ENCODE results near the gene AP2A2. TPM values are rescaled to one million over a fixed set of nuclear protein-coding genes. Genes with fewer than 3 reads are reported as not detected.

AP2A2 gene
- polyA plus RNA-seq, 3 donors from 2014 or later: 2.5 to 11.0 (median 7.1) TPM

GRCh38 chr11:1053121-1053901 lies 127.6 kb downstream of the AP2A2 start:
- Mint-ChIP-seq H3K9me3 (no peaks in the 10 kb centered on the region), H3K27me3 (ENCODE audit: low read depth in 3 of 3) (peaks cover 0 to 5% (median 0%) of the 10 kb centered on the region in 3 donors), H3K4me3 (no peak overlapping the region), H3K36me3 (no peaks in the 10 kb centered on the region), H3K27ac (no peak overlapping the region), H3K4me1 (peaks cover 0 to 2% of the 10 kb centered on the region in 2 donors)
- no peak for DNase-seq

DNA sequence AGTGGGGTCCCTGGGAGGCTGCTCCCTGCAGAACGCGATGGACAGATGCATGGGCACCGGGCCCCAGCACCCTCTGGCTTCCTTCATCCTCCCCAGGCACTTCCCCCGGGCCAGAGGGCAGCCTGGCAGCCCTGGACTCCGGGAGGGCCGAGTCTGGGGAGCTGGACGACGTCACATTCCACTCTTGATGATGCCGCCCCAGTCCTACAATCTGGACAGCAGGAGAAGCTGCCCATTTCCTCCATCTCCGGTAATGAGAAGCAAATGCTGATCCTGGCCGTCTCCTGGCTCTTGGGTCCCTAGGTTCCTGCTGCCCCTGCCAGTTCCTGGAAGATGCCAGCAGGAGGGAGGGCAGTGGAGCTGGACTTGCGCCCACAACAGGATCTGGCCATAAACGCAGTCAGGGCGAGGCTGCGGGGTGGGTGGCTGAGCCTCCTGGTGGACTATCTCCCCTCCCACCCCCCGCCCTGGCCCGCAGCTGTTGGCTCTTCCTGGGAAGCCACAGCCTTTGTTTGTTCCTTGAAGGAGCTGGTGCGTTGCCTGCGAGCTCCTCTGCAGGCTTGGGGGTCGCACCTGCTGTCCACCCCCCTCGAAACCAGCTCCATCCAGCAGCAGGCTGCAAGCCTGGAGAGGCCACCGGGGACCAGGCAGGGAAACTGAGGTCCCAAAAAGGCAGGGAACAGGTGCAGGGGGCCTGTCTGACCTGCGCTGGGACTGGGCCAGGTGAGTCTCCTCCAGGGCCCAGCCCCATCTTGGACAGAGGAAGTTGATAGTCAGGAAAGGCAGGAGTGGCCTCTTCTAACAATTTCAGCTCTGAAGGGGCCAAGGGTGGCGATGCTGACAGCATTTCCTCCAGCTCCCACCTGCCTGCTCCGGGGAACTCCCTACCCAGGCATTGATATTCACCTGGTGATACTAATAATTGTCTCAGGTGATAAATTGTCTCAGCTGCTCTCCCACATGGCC lies 128.8 kb downstream of the AP2A2 start:
- Mint-ChIP-seq H3K27me3 (ENCODE audit: low read depth in 3 of 3) (peaks cover 0 to 7% (median 0%) of the 10 kb centered on the region in 3 donors), H3K4me1 (peaks cover 0 to 1% of the 10 kb centered on the region in 2 donors), H3K27ac (no peak overlapping the region), H3K4me3 (no peak overlapping the region), H3K9me3 (no peaks in the 10 kb centered on the region), H3K36me3 (no peaks in the 10 kb centered on the region)
- DNase-seq: no peak

- no peak for DNase-seq
- H3K27ac Mint-ChIP-seq: no peak overlapping the region
- H3K4me1 Mint-ChIP-seq: peaks cover 0 to under 1% of the 10 kb centered on the region in 2 donors
- H3K9me3 Mint-ChIP-seq: no peaks in the 10 kb centered on the region
- no peaks in the 10 kb centered on the region for H3K36me3 Mint-ChIP-seq
- peaks cover 0 to 7% (median 0%) of the 10 kb centered on the region in 3 donors for H3K27me3 Mint-ChIP-seq (ENCODE audit: low read depth in 3 of 3)
- no peak overlapping the region for H3K4me3 Mint-ChIP-seq
Observed at GRCh38 chr11:1055109-1055703, 129.5 kb downstream of the AP2A2 start.

DNA sequence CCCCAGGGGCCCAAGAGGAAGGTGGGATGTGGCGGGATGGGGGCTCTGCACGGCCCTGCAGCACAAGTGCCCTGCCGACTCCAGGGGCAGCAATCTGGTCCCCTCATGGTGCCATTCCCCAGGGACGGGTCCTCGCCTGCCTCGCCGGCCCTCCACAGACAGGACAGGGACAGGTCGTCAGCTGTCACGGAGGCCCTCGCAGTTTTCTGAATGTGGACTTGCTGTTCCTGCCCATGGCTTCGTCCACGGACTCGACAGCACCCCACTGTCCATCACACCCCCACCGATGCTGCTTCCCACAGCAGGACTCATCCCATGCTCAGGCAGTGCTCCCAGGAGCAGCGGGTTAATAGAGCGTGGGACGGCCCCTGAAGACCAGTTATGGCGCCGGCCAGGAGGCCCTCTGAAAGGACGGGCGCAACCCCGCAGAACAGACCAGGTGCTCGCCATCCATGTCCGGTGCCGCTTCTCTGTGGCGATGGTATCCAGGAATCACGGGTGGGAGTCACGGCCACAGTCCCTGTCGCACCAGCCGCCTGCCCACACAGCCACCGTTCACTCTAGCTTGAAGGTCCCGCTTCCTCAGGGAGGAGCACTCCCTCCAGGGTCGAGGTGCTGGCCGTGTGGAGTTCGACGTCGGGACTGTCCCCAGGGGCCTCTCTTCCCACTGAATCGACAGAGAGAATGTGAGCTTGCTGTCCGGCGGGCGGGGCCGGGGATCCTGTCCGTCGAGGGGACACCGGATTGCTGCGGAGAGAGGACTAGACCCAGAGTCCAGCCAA lies 130.5 kb downstream of the AP2A2 start:
- H3K4me3 Mint-ChIP-seq: no peak overlapping the region
- no peak overlapping the region for H3K27ac Mint-ChIP-seq
- H3K36me3 Mint-ChIP-seq: no peaks in the 10 kb centered on the region
- no peaks in the 10 kb centered on the region for H3K4me1 Mint-ChIP-seq
- DNase-seq: no peak
- H3K9me3 Mint-ChIP-seq: no peaks in the 10 kb centered on the region
- peaks cover 0 to 7% (median 0%) of the 10 kb centered on the region in 3 donors for H3K27me3 Mint-ChIP-seq (ENCODE audit: low read depth in 3 of 3)

DNA sequence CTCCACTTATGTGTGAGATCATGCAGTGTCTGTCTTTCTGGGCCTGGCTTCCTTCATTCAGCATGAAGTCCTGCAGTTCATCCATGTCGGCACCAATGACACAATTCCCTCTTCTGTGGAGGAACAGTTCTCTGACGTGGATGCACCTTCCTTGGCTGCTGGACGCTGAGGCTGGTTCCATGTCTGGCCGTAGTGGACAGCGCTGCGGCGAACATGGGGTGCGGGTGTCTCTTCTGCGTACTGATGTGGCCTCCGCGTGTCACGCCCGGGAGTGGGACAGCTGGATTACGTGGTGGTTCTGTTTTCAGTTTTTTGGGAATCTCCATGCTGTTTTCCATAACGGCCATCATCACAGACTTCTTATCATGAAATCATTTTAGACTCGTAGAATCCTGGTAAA lies 132.1 kb downstream of the AP2A2 start:
- H3K27me3 Mint-ChIP-seq (ENCODE audit: low read depth in 3 of 3): peaks cover 0 to 9% (median 5%) of the 10 kb centered on the region in 3 donors
- no peak overlapping the region for H3K27ac Mint-ChIP-seq
- no peak overlapping the region for H3K4me3 Mint-ChIP-seq
- DNase-seq: no peak
- no peaks in the 10 kb centered on the region for H3K9me3 Mint-ChIP-seq
- no peaks in the 10 kb centered on the region for H3K36me3 Mint-ChIP-seq
- H3K4me1 Mint-ChIP-seq: no peaks in the 10 kb centered on the region

DNA sequence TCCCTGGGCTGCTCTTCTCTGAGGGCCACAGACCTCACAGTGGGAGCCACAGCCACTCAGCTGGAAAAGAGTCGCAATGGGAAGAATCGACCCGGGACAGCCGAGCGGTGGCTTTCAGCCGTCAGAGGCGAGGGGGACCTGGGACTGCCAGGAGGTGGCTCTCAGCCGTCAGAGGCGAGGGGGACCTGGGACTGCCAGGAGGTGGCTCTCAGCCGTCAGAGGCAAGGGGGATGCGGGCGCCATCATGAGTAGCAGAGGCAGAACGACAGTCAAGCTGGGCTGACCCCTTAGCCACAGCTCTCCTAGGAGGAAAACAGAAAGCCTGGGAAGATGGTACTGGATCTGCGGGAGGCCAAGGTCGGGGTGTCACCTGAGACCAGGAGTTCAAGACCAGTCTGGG lies 134.1 kb downstream of the AP2A2 start:
- DNase-seq: no peak
- H3K27ac Mint-ChIP-seq: no peak overlapping the region
- no peaks in the 10 kb centered on the region for H3K4me1 Mint-ChIP-seq
- H3K4me3 Mint-ChIP-seq: no peak overlapping the region
- peaks cover 0 to 11% (median 8%) of the 10 kb centered on the region in 3 donors for H3K27me3 Mint-ChIP-seq (ENCODE audit: low read depth in 3 of 3)
- no peaks in the 10 kb centered on the region for H3K9me3 Mint-ChIP-seq
- no peaks in the 10 kb centered on the region for H3K36me3 Mint-ChIP-seq

DNA sequence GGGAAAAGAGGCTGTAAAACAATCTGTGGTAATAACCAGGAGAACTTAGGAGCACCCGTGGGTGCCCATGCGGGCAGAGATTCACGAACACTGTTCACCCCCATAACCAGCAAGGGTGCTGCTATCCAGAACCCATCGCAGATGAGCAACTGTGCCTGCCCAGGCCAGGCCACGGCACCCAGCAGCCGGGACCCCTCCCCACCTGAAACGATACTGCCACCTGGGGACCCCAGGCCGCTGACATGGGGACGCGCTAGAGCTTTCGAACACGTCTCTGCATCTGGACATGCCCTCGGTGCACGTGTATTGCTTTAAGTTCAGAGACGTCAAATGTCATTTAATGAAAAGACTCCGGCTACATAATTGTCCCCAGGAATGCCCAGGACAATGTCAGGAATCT lies 134.7 kb downstream of the AP2A2 start:
- no peak for DNase-seq
- Mint-ChIP-seq H3K27ac (no peak overlapping the region), H3K27me3 (ENCODE audit: low read depth in 3 of 3) (peaks cover 0 to 9% (median 8%) of the 10 kb centered on the region in 3 donors), H3K4me3 (no peak overlapping the region), H3K4me1 (no peaks in the 10 kb centered on the region), H3K9me3 (no peaks in the 10 kb centered on the region), H3K36me3 (no peaks in the 10 kb centered on the region)

DNA sequence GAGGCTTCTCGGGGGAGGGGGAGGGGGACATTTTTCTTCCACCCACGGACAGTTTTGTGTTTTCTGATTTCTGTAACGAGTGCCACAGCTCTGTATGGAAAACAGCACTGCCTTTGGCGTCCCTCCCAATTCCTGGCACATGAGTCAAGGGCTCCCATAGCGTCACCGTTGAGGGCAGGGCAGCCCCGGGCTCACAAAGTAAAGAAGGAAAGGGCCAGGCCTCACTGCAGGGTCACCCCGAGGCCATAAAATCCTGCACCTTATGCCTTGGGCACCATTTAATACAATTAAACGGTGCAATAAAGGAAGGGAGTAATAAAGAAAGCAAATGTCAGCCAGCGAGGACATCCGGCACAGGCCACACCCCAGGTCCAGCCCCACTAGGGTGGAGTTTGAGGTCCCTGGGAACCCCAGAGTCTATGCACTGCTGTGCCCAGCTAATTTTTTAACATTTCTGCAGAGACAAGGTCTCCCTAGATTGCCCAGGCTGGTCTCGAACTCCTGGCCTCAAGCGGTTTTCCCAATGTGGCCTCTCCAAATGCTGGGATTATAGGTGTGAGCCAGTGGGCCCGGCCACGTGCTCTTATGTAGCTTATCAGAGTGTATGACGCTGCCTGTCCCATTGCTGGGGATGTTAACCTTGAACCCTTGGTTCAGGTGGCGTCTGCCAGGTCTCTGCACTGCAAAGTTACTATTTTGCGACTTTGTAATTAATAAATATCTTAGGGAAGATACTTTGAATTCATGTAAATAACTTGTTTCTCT lies 135.4 kb downstream of the AP2A2 start:
- Mint-ChIP-seq H3K4me3 (no peak overlapping the region), H3K27ac (no peak overlapping the region), H3K36me3 (no peaks in the 10 kb centered on the region), H3K27me3 (ENCODE audit: low read depth in 3 of 3) (peaks cover 0 to 14% (median 10%) of the 10 kb centered on the region in 3 donors), H3K9me3 (no peaks in the 10 kb centered on the region), H3K4me1 (no peaks in the 10 kb centered on the region)
- no peak for DNase-seq

Other genes starting within 250 kb of the AP2A2 start
- gene DEAF1, start 230.6 kb upstream of the AP2A2 start, polyA plus RNA-seq: 10 to 100 TPM; 17.8 to 31.6 (median 18.6) TPM
- gene TMEM80, start 230.1 kb upstream of the AP2A2 start, polyA plus RNA-seq: 10 to 100 TPM; 21.3 to 32.4 (median 30.4) TPM
- gene EPS8L2, start 219.6 kb upstream of the AP2A2 start, polyA plus RNA-seq: 10 to 100 TPM; 12.9 to 15.1 (median 15.0) TPM
- gene TALDO1, start 178.4 kb upstream of the AP2A2 start, polyA plus RNA-seq: 100 to 1,000 TPM; 163 to 189 (median 180) TPM
- gene GATD1, start 148.4 kb upstream of the AP2A2 start, polyA plus RNA-seq: 1 to 10 TPM; 5.8 to 9.7 (median 6.7) TPM
- not detected for gene CEND1, start 135.8 kb upstream of the AP2A2 start, polyA plus RNA-seq
- gene SLC25A22, start 127.6 kb upstream of the AP2A2 start, polyA plus RNA-seq: 10 to 100 TPM in 1 of 3 donors, 1 to 10 TPM in 2; 5.2 to 14.9 (median 7.7) TPM
- gene PIDD1, start 120.6 kb upstream of the AP2A2 start, polyA plus RNA-seq: 1 to 10 TPM; 2.6 to 7.7 (median 2.7) TPM
- gene RPLP2, start 115.9 kb upstream of the AP2A2 start, polyA plus RNA-seq: 1,000 to 10,000 TPM in 2 of 3 donors, 100 to 1,000 TPM in 1; 640 to 2,076 (median 1,474) TPM
- gene PNPLA2, start 107.0 kb upstream of the AP2A2 start, polyA plus RNA-seq: 10 to 100 TPM; 10.9 to 42.3 (median 23.4) TPM
- gene CRACR2B, start 98.0 kb upstream of the AP2A2 start, polyA plus RNA-seq: 1 to 10 TPM in 1 of 3 donors, under 1 TPM in 1, not detected in 1; 0.74 to 2.2 TPM
- gene CD151, start 92.9 kb upstream of the AP2A2 start, polyA plus RNA-seq: 10 to 100 TPM; 19.7 to 25.7 (median 23.7) TPM
- gene POLR2L, start 83.3 kb upstream of the AP2A2 start, polyA plus RNA-seq: 100 to 1,000 TPM; 139 to 200 (median 142) TPM
- 10 to 100 TPM; 23.4 to 38.7 (median 37.2) TPM for gene TSPAN4, start 83.0 kb upstream of the AP2A2 start, polyA plus RNA-seq
- gene CHID1, start 15.1 kb upstream of the AP2A2 start, polyA plus RNA-seq: 10 to 100 TPM; 52.2 to 74.6 (median 67.4) TPM
- gene MUC6, start 110.8 kb downstream of the AP2A2 start, polyA plus RNA-seq: not detected
- gene MUC2, start 149.0 kb downstream of the AP2A2 start, polyA plus RNA-seq: not detected
- gene MUC5AC, start 232.1 kb downstream of the AP2A2 start, polyA plus RNA-seq: not detected

Data from immature natural killer cell (primary cell).